ENCODE results near the gene GPR143.
"Not testable (repeated sequence)": the region's sequence is repeated elsewhere in the genome, so short reads cannot be mapped to it uniquely, and the experiment has no call there.

The GPR143 gene

DNA sequence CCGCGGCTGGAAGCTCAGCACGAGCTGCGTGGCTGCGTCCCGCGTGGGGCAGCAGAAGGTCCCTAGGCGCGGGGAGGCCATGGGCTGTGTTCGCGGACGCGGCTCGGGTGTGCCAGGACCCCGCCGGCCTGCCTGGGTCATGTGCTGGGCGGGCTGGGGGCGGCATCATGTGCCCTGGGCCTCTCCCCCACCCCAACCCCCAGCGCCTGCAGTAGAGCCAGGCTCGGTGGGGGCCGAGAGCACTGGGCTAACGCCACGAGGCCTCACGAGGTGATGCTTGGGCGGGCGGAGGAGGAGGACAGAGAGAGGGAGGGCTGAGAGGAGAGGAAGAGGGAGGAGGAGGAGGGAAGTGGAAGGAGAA lies at the start of gene GPR143:
Gene GPR143 (minus strand): TSS at position 111 of the 361 bp plus-strand sequence. CDS start 30 bp downstream, at position 81.
- DNase-seq (ENCODE audit: low read depth), result no peak

DNA sequence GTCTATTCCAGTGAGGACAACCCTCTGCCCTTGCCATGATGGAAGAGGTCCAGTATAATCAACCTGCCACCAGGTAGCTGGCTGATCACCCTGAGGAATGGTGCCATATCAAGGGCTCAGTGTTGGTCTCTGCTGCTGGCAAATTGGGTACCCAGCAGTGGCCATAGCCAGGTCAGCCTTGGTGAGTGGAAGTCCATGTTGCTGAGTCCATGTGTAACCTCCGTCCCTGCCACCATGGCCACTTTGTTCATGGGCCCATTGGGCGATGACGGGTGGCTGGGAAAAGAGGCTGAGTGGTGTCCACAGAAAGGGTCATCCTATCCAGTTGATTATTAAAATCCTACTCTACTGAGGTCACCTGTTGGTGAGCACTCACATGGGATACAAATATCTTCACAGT lies 45.4 kb upstream of the GPR143 start:
- DNase-seq (ENCODE audit: low read depth), result not testable (repeated sequence)

DNA sequence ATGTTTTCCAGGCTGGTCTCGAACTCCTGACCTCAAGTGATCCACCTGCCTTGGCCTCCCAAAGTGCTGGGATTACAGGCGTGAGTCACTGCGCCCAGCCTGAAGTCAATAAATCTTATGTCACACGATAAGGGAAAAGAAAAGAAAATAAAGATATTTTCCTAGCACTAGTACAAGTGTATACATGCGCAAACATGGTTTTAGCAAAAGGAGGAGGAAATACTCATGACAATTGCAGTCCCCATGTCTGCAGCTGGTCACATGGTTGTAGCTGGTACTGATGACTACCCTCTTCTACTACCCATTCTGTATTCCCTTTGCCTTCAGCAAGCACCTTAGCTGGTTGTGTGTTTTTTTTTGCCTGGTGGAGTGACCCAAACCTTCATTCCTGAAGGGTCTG lies 44.2 kb upstream of the GPR143 start:
- DNase-seq (ENCODE audit: low read depth), result not testable (repeated sequence)

DNA sequence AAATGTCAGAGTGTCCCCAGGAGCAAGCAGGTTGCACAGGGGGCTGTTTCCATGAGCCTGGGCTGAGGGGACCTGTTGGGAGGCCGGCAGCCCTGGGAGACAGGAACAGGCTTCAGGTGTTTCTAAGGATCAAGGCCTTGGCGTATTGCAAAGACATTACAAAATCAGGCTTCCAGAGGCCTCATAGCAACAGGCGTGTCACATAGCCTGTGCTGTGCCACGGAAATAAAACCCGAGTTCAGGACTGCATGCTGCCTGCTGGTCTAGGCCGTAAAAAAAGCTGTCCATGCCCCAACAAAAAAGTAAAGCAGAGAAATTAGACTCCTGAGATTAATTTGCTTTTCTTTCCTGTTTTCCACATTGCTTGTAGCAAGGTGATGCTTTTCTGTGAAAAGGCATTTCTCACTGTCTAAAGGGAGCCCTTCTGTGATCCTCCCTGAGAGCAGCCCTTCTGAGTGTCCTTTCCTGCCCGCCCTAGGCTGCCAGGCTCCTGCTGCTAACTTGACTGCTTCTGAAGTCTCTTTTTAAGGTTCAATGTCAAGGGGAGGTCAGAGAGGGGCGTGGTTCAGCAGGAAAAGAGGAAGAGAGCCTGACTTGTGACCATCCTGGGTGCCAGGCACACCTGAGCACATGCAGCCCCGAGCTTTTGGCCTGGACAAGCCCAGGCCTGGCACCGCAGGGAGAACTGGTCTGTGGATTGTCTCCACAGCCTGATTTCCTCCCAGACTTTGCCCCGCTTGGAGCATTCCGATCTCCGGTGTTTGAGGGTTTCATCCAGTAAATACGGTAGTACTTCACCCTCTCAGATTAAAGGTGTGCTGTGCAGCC lies 41.9 kb upstream of the GPR143 start:
- no peak for DNase-seq (ENCODE audit: low read depth)

DNA sequence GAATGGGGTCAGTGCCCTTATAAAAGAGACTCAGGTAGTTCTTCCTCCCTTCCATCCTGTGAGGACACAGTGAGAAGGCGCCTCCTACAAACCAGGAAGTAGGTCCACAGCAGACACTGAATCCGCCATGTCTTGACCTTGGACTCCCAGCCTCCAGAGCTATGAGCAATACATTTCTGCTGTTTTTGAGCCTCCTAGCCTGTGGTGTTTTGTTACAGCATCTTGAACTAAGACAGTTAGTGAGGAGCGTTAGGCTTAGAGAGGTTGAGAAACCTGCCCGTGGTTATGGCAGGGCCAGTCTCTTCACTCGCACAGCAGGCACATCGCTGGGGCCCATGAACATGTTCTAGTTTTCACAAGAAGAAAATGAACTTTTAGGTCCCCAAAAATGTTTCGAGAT lies 40.3 kb upstream of the GPR143 start:
- no peak for DNase-seq (ENCODE audit: low read depth)

DNA sequence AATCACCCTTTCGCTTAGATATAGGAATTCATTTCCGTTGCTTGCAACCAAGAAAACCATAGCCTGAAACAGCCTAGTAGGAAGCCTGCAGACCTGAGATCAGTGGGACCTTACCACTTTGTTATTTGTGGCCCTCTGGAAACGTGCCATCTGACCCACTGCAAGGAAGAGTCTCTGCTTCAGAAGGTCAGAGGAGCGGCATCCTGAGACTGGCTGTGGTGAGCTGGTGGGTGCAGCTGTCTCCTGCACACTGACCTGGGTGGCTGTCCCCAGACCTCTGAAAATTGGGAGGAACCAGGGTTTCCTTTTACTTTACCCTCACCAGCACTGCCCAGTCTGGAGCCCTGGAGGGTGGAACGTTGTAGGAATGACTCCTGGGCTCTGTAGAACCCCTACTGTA lies 38.8 kb upstream of the GPR143 start:
- no peak for DNase-seq (ENCODE audit: low read depth)

DNA sequence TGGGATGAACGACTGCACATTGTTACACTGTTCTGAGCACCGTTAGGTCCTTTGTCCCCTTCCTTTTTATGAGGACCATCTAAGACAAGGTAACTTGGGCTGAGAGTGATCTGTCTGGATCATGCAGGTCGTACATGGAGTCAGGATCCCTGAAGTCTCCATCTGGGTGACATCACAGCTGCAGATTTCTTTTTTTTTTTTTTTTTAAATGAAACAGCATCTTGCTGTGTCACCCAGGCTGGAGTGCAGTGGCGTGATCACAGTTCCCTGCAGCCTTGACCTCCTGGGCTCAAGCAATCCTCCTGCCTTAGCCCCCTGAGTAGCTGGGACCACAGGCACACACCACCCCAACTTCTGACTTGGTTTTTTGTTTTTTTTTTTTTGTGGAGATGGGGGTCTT lies 37.1 kb upstream of the GPR143 start:
- DNase-seq (ENCODE audit: low read depth), result no peak

DNA sequence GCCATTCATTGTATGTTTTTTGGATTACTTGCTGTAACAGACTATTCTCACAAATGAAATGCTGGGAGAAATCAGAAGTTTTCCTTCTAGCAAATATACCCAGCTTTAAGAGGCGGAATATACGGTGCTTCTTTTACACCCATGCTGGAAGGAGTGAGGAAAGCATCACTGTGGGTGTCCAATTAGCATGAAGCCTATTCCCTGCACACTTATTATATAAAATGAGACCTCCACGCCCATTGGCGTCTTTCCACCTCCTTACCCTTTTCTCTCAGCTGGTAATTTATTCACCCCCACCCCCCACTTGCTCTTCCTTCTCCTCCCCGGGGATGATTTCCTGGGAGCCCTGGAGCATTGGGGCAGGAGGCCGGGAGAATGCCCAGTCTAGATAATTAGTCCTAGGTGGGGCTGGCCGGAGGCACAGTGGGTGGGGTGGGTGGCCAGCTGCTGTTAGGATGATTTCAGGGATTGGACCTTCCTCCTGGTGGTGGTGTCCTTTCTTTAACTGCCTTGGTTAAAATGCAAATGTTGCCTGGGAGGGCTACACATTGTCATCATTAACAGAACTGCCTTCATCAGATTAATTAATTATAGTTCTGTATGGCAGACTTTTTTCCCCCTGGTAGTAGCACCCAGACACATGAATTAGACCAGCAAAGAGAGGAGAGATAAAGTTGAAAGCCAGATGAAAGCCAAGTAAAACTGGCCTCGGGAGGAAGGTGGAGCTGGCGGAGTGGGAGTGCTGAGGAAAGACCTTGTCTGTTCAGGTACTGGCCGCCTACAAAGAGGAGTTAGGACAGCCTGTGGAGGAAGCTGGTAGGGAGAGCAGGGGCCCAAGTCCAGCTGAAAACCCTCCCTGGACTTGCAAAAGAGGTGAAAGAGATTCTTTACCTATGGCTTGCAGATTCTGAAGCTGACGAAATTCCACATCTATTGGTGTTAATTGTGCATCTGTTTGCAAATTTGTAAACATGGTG lies 32.0 kb upstream of the GPR143 start:
- DNase-seq (ENCODE audit: low read depth), result no peak

DNA sequence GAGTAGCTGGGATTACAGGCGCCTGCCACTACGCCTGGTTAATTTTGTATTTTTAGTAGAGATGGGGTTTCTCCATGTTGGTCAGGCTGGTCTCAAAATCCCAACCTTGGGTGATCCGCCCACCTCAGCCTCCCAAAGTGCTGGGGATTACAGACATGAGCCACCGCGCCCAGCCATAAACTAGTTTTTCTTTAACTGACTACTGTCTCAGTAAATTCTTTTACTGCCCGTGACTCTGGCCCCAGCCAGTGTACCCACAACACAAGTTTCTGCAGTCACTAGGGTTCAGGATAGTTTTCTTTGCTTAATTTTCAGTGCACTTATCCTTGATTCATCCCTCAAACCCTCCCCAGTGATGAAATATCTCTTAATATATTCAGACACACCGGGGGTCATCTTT lies 28.8 kb upstream of the GPR143 start:
- DNase-seq (ENCODE audit: low read depth), result no peak

DNA sequence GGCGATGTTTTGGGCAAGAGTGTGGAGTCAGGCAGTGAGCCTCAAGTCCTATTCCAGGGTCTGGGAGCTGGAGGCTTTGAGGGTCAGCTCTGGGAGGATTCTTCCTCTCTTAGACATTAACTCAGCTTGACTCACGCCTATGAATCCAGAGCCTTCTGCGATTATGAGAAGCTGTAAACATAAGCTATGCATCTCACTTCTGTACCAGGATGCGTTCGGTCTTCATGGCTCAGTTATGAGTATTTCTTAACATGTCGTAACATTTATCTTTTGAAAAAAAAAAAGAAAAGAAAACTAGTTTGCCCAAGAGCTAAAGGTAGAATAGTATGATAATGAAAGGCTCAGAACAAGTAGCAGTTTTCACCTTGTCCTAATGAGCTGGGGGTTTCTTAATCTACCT lies 25.2 kb upstream of the GPR143 start:
- no peak for DNase-seq (ENCODE audit: low read depth)

DNA sequence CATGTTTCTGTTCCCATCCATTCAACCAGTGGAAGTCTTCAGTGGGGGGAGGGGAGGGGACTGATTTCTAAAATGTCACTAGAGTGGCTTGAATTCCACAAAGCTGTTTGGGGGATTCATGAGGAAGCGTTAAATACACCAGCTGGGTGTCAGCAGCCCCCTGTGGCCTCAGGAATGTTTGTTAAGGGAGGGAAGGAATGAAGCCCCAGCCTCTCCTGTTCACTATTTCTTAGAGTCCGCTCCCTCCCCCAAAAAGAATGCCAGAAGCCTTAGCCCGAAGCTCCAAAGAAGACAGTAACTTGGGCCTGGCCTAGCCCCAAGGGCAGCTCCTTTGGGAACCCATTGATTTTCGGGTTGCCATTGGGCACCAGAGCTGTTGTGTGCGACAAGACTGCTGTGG lies 23.9 kb upstream of the GPR143 start:
- no peak for DNase-seq (ENCODE audit: low read depth)

DNA sequence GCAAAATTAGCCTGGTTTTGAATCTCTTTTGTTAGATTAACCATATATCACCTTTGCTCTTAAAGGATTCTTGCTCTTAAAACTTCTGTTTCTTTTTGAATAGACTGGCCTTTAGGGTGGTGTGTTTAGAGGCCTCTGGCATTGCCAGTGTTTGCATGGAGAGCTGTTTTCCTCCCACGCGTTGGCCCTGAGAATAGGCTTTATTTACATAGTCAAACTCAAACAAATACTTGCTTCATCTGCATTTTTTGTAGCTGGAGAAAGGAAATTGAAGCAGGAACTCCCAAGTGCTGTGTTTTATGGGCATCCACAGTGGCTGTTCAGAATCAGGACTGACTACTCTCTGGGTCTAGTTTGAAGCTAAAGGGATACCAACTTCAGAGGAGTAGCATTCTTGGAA lies 23.3 kb upstream of the GPR143 start:
- no peak for DNase-seq (ENCODE audit: low read depth)

DNA sequence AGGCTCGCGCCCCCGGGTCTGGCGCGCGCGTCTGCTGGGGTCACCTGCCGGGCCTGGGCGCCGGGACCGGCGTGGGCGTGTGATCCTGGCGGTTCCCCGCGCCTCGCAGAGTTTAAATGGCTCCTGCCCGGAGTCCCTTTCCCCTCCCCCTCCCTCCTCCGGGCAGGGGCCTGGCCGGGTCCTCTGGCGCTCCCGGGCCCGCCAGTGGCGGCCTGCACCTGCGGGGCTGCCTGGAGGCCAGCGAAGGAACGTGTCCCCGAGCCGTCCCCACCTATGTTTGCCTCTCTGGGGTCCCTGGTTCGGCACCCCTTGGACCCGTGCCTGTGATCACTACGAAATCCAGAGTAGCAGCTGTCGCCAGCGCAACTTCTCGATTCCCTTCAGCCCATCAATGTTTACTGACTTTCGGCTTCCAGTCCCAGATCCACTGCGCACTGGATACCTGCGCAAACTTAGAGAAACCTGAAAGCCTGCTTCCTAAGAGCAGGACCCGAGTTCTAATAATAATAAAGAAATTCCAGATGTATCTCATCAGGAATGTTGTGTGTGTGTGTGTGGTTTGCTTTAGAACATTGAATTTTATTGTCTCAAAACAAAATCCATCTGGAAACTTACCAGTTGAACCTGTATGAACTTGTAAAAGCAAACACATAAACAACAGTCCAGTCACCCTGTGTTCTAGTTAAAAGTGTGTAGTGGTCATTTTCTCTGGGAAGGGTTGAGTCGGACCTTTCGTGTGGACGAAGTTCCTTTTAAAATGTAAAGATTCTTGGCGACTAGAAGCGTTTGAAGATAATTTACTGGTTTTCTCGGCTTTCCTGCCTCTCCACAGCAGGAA lies 21.4 kb upstream of the GPR143 start:
- no peak for DNase-seq (ENCODE audit: low read depth)

DNA sequence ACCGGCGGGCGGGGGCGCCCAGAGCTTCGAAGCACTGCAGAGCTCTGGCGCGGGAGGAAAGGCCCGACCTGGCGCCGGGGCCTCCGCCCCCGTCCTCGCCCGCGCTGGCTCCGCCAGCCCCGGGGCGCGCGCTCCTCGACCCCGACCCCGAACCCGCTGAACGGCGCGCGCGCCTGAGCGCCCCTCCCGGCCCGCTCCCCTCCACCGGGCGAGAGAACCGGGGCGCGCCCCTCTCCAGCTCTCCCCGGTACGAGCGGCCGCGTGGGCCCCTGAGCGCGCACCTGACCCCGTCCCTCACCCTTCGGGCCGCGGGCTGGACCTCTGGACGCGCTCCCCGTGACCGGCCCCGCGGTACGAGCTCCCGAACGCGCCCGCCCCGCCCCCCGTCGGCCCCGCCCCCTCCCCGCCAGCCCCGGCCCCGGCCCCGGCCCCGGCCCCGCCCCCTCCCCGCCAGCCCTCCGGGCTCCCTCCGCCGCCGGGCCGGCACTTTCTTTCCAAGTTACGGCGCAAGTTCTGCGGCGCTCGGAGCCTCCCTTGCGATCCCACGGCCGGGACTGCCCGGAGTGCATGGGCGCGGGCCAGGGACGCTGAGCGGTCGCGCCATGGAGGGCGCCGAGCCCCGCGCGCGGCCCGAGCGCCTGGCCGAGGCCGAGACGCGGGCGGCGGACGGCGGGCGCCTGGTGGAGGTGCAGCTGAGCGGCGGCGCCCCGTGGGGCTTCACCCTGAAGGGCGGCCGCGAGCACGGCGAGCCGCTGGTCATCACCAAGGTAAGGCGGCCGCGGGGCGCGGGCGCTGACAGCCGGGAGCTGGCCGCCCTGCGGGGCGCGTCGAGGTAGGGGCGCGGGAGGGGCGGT lies 20.5 kb upstream of the GPR143 start, which contains the start of gene SHROOM2:
Gene SHROOM2 (plus strand): TSS at position 486 of the 854 bp plus-strand sequence. CDS start 117 bp downstream, at position 603.
- DNase-seq (ENCODE audit: low read depth), result no peak

DNA sequence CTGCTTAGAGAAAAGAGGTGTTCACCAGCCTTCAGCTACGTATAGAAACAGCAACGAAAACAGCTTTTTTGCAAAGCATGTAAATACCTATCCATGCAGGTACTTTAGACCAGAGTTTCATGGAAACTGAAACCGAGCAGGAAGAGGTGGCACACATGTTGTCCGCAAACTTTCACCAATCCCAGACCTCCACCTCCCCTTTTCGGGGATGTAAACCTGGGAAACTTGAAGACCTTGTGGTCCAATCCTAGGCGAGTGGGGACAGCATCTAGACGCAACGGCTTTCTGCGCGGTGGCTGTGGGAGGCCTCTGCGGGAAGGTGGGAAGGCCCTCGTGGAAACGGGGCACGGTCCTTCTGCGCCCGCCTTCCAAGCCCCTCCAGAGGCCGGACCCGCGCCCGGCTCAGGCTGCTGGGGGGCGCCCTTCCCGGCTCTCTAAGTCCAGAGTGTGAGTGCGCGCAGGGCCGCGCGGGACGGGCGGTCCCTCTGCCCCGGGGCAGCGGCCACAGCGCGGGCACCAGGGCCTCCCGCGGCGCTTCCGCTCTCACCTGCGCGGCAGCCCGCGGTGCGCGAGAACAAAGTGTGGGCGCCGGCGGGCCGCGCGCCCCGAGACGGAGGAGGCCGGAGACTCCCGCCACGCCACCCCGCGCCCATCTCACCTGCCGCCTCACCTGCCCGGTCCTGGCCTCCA lies 19.8 kb upstream of the GPR143 start:
- no peak for DNase-seq (ENCODE audit: low read depth)

DNA sequence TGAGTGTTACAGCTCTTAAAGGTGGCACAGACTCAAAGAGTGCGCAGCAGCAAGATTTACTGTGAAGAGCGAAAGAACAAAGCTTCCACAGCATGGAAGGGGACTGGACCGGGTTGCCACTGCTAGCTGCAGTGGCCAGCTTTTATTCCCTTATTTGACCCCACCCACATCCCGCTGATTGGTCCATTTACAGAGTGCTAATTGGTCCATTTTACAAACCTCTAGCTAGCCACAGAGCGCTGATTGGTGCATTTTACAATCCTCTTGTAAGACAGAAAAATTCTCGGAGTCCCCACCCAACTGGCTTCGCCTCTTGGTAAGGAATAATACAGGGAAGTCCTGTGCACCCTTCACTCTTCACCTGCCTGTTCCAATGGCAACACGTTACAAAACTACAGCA lies 18.7 kb upstream of the GPR143 start:
- no peak for DNase-seq (ENCODE audit: low read depth)

DNA sequence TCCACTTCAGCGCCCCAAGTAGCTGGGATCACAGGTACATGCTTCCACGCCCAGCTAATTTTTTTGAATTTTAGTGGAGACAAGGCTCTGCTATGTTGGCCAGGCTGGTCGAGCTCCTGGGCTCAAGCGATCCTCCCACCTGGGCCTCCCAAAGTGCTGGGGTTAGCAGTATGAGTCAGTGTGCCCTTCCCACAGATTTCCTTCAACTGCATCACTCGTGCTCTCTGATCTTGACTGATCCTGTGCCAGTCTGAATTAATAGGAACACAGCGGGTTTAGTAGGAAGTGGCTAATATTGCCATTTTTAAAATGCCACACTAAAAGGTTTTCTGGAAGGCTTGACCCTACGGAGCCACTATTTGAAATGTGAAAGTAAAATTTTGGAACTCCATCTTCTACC lies 16.3 kb upstream of the GPR143 start:
- DNase-seq (ENCODE audit: low read depth), result no peak

DNA sequence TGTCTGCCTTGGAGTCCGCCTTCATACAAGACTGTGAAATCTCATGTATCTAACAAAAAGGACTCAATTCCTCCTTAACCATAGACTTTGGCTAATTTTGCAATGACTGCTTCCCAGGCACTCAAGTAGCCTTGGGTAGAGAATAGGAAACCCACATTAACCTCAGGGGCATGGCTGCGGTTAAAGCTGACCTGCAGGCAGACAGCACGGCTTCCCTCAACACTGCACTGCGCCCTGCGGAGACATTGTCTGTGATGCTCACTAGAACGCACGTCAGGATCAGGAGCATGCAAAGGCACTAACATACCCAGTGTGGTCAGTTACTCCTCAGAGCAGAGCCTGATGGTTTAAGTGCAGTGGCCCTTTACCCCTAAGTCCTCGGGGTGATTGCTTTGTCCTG lies 10.3 kb upstream of the GPR143 start:
- no peak for DNase-seq (ENCODE audit: low read depth)

DNA sequence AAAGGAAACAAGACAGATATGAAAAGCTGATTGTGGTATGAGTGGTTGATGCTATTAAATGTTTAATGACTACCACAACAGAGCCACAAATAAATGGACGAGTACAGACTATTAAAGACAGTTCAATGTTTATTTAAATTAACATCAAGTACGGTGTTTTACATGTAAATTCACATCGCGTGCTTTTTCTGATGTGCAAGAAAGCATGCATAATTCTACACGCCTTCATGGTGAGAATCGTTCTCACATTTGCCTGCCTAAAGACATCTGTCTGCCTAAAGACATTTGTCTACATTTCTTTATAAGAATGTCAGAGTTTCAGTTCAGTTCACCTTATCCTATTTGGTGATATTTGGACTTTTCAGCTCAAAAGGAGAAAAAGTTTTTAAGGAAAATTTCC lies 7.3 kb upstream of the GPR143 start:
- no peak for DNase-seq (ENCODE audit: low read depth)

DNA sequence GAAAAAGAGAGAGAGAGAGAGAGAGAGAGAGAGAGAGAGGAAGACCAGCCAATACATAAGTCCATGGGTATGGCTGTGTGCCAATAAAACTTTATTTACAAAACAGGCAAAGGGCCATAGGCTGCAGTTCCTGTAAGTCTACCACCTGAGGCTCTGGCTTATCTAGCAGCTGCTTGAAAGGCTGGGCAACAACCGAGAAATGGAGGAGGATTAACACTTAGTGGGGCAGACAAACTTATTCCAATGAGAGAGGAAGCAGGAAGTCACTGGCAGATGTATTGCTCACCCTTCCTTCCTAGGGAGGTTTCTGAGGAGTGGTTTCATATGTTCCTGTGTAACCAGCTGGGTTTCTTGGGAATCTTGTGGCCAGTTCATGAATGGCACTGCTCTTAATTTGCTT lies 4.7 kb upstream of the GPR143 start:
- DNase-seq (ENCODE audit: low read depth), result no peak
